Mesenchymal stem cell (in vitro differentiated cells and primary cell): ENCODE measurements around the gene MIER3.

Experiments used
- DNase-seq: peaks from one replicate; pipeline ENCODE4 v3.0.0-alpha.2; 2013
- H2AFZ ChIP-seq: one replicate; pipeline ENCODE4 v1.6.1; 2013; ENCODE audit warnings: low read depth, mild to moderate bottlenecking, control low read depth, inconsistent platforms, low read length, moderate library complexity
- H2AK5ac ChIP-seq: 2 replicates; pipeline ENCODE4 v1.6.1; 2013; ENCODE audit warnings: low read length, moderate library complexity, mild to moderate bottlenecking, inconsistent platforms; ENCODE audit not compliant: severe bottlenecking
- H2BK120ac ChIP-seq: one replicate; pipeline ENCODE4 v1.6.1; 2013; ENCODE audit warnings: low read depth, mild to moderate bottlenecking, inconsistent platforms, low read length, moderate library complexity
- H2BK12ac ChIP-seq, 2 experiments: one replicate each; pipeline ENCODE4 v1.6.1; 2013; ENCODE audit warnings: inconsistent platforms in 2 of 2, low read length in 2 of 2, mild to moderate bottlenecking in 2 of 2, moderate library complexity in 2 of 2, control low read depth in 1 of 2
- H2BK15ac ChIP-seq: one replicate; pipeline ENCODE4 v1.6.1; 2013; ENCODE audit warnings: mild to moderate bottlenecking, low read depth, inconsistent platforms; ENCODE audit not compliant: poor library complexity, severe bottlenecking
- H2BK5ac ChIP-seq: 2 replicates; pipeline ENCODE4 v1.6.1; 2013; ENCODE audit warnings: low read depth, mild to moderate bottlenecking, low read length, control low read depth, inconsistent platforms; ENCODE audit not compliant: poor library complexity, severe bottlenecking
- H3K14ac ChIP-seq, 2 experiments: one replicate each; pipeline ENCODE4 v1.6.1; 2013; ENCODE audit warnings: inconsistent platforms in 2 of 2, low read length in 2 of 2, control low read depth in 1 of 2, mild to moderate bottlenecking in 1 of 2, moderate library complexity in 1 of 2
- H3K18ac ChIP-seq, 2 experiments: one replicate each; pipeline ENCODE4 v1.6.1; 2013; ENCODE audit warnings: inconsistent platforms in 2 of 2, low read length in 2 of 2, control low read depth in 1 of 2, low read depth in 1 of 2, mild to moderate bottlenecking in 1 of 2
- H3K23ac ChIP-seq, 2 experiments: one replicate each; pipeline ENCODE4 v1.6.1; 2013; ENCODE audit warnings: inconsistent platforms in 2 of 2, low read length in 2 of 2, mild to moderate bottlenecking in 2 of 2, moderate library complexity in 2 of 2, control low read depth in 1 of 2
- H3K27ac ChIP-seq: 2 replicates; pipeline ENCODE4 v1.5.1; 2013; ENCODE audit warnings: mild to moderate bottlenecking, moderate library complexity, low read length, control low read depth, inconsistent platforms; ENCODE audit not compliant: poor library complexity, severe bottlenecking
- H3K27me3 ChIP-seq, 2 experiments: 2 replicates each; pipeline versions ENCODE4 v1.6.1 to v1.7.0; 2013; ENCODE audit warnings: low read length in 2 of 2, mild to moderate bottlenecking in 2 of 2, moderate library complexity in 2 of 2, control low read depth in 1 of 2, inconsistent platforms in 1 of 2; ENCODE audit not compliant: control insufficient read depth in 1 of 2, insufficient read depth in 1 of 2
- H3K36me3 ChIP-seq, 2 experiments: 2 replicates each; pipeline versions ENCODE4 v1.6.1 to v1.7.0; 2013; ENCODE audit warnings: low read length in 2 of 2, control low read depth in 1 of 2, inconsistent platforms in 1 of 2, low read depth in 1 of 2, mild to moderate bottlenecking in 1 of 2; ENCODE audit not compliant: insufficient read depth in 2 of 2, control insufficient read depth in 1 of 2
- H3K4ac ChIP-seq, 2 experiments: one replicate each; pipeline ENCODE4 v1.6.1; 2013; ENCODE audit warnings: inconsistent platforms in 2 of 2, low read length in 2 of 2, mild to moderate bottlenecking in 2 of 2, moderate library complexity in 2 of 2, control low read depth in 1 of 2, low read depth in 1 of 2
- H3K4me1 ChIP-seq: 2 replicates; pipeline ENCODE4 v1.6.1; 2013; ENCODE audit warnings: low read depth, low read length, control low read depth; ENCODE audit not compliant: control insufficient read depth, insufficient read depth
- H3K4me2 ChIP-seq: 2 replicates; pipeline ENCODE4 v1.6.1; 2013; ENCODE audit warnings: low read length, mild to moderate bottlenecking, inconsistent platforms; ENCODE audit not compliant: poor library complexity, severe bottlenecking
- H3K4me3 ChIP-seq, 2 experiments: 2 replicates each; pipeline versions ENCODE4 v1.5.1 to v1.7.0; 2013; ENCODE audit warnings: low read length in 2 of 2, mild to moderate bottlenecking in 2 of 2, control low read depth in 1 of 2, low read depth in 1 of 2; ENCODE audit not compliant: insufficient read depth in 1 of 2
- H3K79me1 ChIP-seq: replicated peaks from 2 replicates; pipeline ENCODE4 v1.6.1; 2013; ENCODE audit warnings: mild to moderate bottlenecking, control low read depth, low read length, inconsistent platforms; ENCODE audit not compliant: poor library complexity, severe bottlenecking
- H3K9ac ChIP-seq: 2 replicates; pipeline ENCODE4 v1.7.0; 2013; ENCODE audit warnings: mild to moderate bottlenecking, low read length, moderate library complexity
- H3K9me3 ChIP-seq: 2 replicates; pipeline ENCODE4 v1.7.0; 2013; ENCODE audit warnings: mild to moderate bottlenecking, low read length; ENCODE audit not compliant: control insufficient read depth
- H4K8ac ChIP-seq: one replicate; pipeline ENCODE4 v1.6.1; 2013; ENCODE audit warnings: inconsistent platforms, mild to moderate bottlenecking, low read length, moderate library complexity
- H4K91ac ChIP-seq: one replicate; pipeline ENCODE4 v1.6.1; 2013; ENCODE audit warnings: mild to moderate bottlenecking, low read length, inconsistent platforms
- WGBS: methylation state at CpG from one replicate; pipeline ENCODE4 v1.1.7; 2013; ENCODE audit warnings: mixed read lengths; 5-methylcytosine and 5-hydroxymethylcytosine counted together

The MIER3 gene

DNA sequence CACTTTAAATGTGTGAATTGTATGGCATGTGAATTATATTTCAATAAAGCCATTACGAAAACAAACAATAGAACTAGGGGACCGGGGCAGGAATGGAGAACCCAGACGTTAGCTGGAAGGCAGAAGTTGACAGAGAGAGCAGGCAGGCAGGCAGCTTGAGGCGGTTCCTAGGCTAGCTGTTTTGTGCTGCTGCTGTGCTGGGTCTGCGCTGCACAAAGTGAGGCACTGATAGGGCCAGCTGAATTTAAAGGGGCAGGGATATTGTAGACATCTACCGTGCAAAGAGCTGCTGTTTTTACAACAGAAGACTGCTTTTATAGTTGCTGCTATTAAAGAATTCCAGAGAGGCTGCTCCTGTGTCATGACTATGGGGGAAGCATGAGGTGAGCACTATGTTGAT is 21.6 kb upstream of the MIER3 start:
- no peaks in the 10 kb centered on the region for H3K36me3 ChIP-seq
- DNase-seq: no peak
- H2BK5ac ChIP-seq: no peak overlapping the region
- H2AFZ ChIP-seq: no peak overlapping the region
- no peak overlapping the region for H2BK120ac ChIP-seq
- peaks cover 8 to 41% of the 10 kb centered on the region in 2 experiments for H3K27me3 ChIP-seq
- no peaks in the 10 kb centered on the region for H3K79me1 ChIP-seq
- H3K4ac ChIP-seq: no peak overlapping the region
- H4K8ac ChIP-seq: no peak overlapping the region
- no peaks in the 10 kb centered on the region for H3K4me1 ChIP-seq
- H2AK5ac ChIP-seq: no peak overlapping the region
- no peak overlapping the region for H3K23ac ChIP-seq
- 75% methylated on average over 6 of the region's 6 CpGs for WGBS
- H3K18ac ChIP-seq: no peak overlapping the region
- H3K9ac ChIP-seq: no peak overlapping the region
- no peak overlapping the region for H2BK15ac ChIP-seq
- peaks cover 6% of the 10 kb centered on the region for H3K9me3 ChIP-seq
- no peak overlapping the region for H3K14ac ChIP-seq
- H3K4me3 ChIP-seq: no peak overlapping the region
- no peak overlapping the region for H2BK12ac ChIP-seq
- H3K27ac ChIP-seq: no peak overlapping the region
- H4K91ac ChIP-seq: no peak overlapping the region
- H3K4me2 ChIP-seq: no peak overlapping the region

- Histone ChIP-seq H2AFZ (no peak overlapping the region), H3K9ac (no peak overlapping the region), H2AK5ac (no peak overlapping the region), H3K36me3 (no peaks in the 10 kb centered on the region), H4K91ac (no peak overlapping the region), H3K4me1 (no peaks in the 10 kb centered on the region), H2BK12ac (no peak overlapping the region), H4K8ac (no peak overlapping the region), H3K27me3 (peaks cover 19 to 46% of the 10 kb centered on the region in 2 experiments), H3K14ac (no peak overlapping the region), H2BK120ac (no peak overlapping the region), H3K23ac (no peak overlapping the region), H2BK5ac (no peak overlapping the region), H3K27ac (no peak overlapping the region), H3K18ac (no peak overlapping the region), H3K79me1 (no peaks in the 10 kb centered on the region), H3K4ac (no peak overlapping the region), H3K4me3 (no peak overlapping the region), H3K4me2 (no peak overlapping the region), H3K9me3 (peaks cover 6% of the 10 kb centered on the region), H2BK15ac (no peak overlapping the region)
- DNase-seq: no peak
- 85% methylated on average over 1 of the region's 3 CpGs for WGBS
Observed at GRCh38 chr5:56971275-56971674, 19.4 kb upstream of the MIER3 start.

- no peak overlapping the region for H2BK120ac ChIP-seq
- no peak overlapping the region for H2BK5ac ChIP-seq
- no peak overlapping the region for H4K8ac ChIP-seq
- H3K9ac ChIP-seq: no peak overlapping the region
- H3K14ac ChIP-seq: no peak overlapping the region
- H2AFZ ChIP-seq: no peak overlapping the region
- 100% methylated on average over 1 of the region's 2 CpGs for WGBS
- no peak overlapping the region for H3K4me3 ChIP-seq
- no peaks in the 10 kb centered on the region for H3K36me3 ChIP-seq
- H3K27me3 ChIP-seq: peaks cover 44 to 56% of the 10 kb centered on the region in 2 experiments
- no peak overlapping the region for H3K18ac ChIP-seq
- H2BK15ac ChIP-seq: no peak overlapping the region
- H3K4me2 ChIP-seq: no peak overlapping the region
- peaks cover 2% of the 10 kb centered on the region for H3K9me3 ChIP-seq
- H3K27ac ChIP-seq: no peak overlapping the region
- H3K79me1 ChIP-seq: no peaks in the 10 kb centered on the region
- no peak overlapping the region for H3K4ac ChIP-seq
- no peak overlapping the region for H3K23ac ChIP-seq
- H2AK5ac ChIP-seq: no peak overlapping the region
- no peak overlapping the region for H2BK12ac ChIP-seq
- H4K91ac ChIP-seq: no peak overlapping the region
- peak; percentile 48 for DNase-seq
- no peaks in the 10 kb centered on the region for H3K4me1 ChIP-seq
Observed at GRCh38 chr5:56964173-56964572, 12.2 kb upstream of the MIER3 start.

GRCh38 chr5:56963246-56963645 is 11.3 kb upstream of the MIER3 start:
- no peak overlapping the region for H2BK12ac ChIP-seq
- no peaks in the 10 kb centered on the region for H3K79me1 ChIP-seq
- no peak overlapping the region for H2AK5ac ChIP-seq
- WGBS: 80% methylated on average over 2 of the region's 5 CpGs
- H2AFZ ChIP-seq: no peak overlapping the region
- H3K9ac ChIP-seq: no peak overlapping the region
- no peak overlapping the region for H2BK120ac ChIP-seq
- H3K4me1 ChIP-seq: no peaks in the 10 kb centered on the region
- H2BK5ac ChIP-seq: no peak overlapping the region
- H3K4me3 ChIP-seq: no peak overlapping the region
- H3K4ac ChIP-seq: no peak overlapping the region
- H3K36me3 ChIP-seq: no peaks in the 10 kb centered on the region
- no peak overlapping the region for H4K8ac ChIP-seq
- H3K18ac ChIP-seq: no peak overlapping the region
- H3K9me3 ChIP-seq: no peaks in the 10 kb centered on the region
- H3K4me2 ChIP-seq: no peak overlapping the region
- no peak overlapping the region for H4K91ac ChIP-seq
- H2BK15ac ChIP-seq: no peak overlapping the region
- no peak overlapping the region for H3K14ac ChIP-seq
- DNase-seq: no peak
- peaks cover 44 to 63% of the 10 kb centered on the region in 2 experiments for H3K27me3 ChIP-seq
- no peak overlapping the region for H3K27ac ChIP-seq
- H3K23ac ChIP-seq: no peak overlapping the region
